M059J (cell line): Measurements from ENCODE around the gene EMC8. TPM values are rescaled to one million over a fixed set of nuclear protein-coding genes. Genes with fewer than 3 reads are reported as not detected.
"Not testable (repeated sequence)": the region's sequence is repeated elsewhere in the genome, so short reads cannot be mapped to it uniquely, and the experiment has no call there.

Experiments used
- DNase-seq: peaks from one replicate; pipeline ENCODE4 v3.0.0-alpha.2; 2012; ENCODE audit warnings: low read depth
- total RNA-seq: library from RNA; depleted of rRNA; stranded (reverse); fragments of >200 nt; shearing (Covaris generic); gene quantifications from 2 replicates; pipeline ENCODE4 v1.2.3, GENCODE V29; 2014; rRNA removed

EMC8 gene
- total RNA-seq = 58.2 and 59.0 TPM in 2 replicates

GRCh38 chr16:85799497-85800320 is at the start of gene EMC8, which contains the start of gene COX4I1:
EMC8 (minus strand) TSS chr16:85799544; CDS start chr16:85799295, 249 bp downstream.
COX4I1 (plus strand) TSS chr16:85799695; CDS start chr16:85801206, 1,511 bp downstream.
- DNase-seq = peak; percentile 92

DNA sequence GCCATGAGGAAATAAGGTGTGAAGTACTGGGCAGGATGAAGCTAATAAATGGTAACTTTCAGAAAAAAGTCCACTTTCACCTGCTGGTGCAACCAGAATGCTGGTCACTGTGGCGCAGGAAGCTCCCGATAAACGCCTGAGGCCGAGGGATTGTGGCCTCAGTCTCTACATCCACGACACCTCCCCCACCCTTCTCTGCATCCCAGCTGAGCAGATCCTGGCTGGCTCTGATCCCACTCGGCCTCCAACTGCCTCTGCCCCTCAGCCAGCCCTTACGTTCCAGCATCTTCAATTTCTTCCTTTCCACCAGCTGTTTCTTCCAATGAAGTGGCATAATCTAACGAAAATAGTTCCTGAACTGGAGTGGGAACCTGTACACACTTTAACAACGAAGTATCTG is 49.6 kb upstream of the EMC8 start:
- DNase-seq = no peak

DNA sequence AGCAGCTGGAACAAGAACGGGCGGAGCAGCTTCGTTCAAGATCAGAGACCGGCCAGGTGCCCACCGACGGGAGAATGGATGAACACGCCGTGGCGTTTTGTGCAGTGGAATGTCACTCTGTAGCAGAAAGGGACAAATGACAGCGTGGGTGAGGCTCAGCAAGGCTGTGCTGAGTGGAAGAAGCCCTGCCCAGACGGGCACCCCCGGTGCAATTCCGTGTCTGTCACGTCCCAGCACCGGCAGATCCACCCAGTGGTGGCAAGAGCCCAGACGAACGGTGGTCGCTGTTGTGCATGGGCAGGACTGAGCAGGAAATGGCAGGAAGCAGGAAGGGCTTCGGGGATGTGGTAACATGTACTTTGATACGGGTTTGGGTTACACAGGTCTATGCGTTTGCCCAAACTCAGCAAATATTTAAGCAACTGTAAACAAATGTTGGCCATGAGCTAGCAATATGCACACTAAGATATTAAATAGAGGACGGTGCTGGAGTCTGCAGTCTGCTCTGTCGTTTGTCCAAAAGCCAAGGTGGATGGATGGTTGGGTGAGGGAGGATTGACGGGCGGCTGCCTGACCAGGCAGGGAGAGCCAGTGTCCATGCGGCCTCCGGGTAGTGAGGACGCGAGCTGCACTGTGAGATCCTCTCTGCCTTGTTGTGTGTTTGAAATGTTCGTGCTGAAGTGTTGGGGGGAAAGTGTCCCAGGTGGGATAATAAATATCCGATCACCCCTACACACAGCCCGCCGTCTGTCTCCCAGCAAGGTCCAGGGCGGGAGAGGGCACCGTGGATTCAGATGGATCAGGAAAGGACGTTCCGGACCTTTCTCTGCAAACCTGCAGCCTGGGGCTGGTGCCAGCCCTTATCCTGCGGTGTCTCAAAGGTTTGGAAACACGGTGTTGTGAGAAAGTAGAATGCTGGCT is 48.6 kb upstream of the EMC8 start:
- DNase-seq = no peak

- no peak for DNase-seq
These were observed 47.7 kb upstream of the EMC8 start for GRCh38 chr16:85847036-85847435.

GRCh38 chr16:85846461-85846860 is 47.1 kb upstream of the EMC8 start:
- DNase-seq = no peak

DNA sequence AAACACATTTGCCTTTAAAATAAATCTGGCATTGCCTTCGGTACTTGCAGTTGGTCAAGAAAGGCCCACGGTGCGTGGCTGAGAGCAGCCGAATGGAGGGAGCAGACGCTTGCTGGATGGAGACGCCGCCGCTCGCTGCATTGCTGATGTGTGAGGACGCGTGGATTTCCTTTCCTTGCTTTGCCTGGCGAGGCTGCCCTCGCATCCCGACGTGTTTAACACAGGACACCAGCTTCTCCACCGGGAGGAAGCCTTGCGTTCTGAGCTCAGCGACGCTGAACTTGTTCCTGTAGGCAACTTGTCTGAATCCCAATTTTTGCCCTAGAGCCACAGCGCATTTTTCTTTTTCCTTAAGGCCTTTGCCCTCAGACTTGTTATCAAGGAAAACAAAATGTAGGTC is 45.9 kb upstream of the EMC8 start:
- no peak for DNase-seq

- DNase-seq = no peak
These were observed 45.4 kb upstream of the EMC8 start for GRCh38 chr16:85844786-85845185.

GRCh38 chr16:85844169-85844481 is 44.8 kb upstream of the EMC8 start:
- no peak for DNase-seq

DNA sequence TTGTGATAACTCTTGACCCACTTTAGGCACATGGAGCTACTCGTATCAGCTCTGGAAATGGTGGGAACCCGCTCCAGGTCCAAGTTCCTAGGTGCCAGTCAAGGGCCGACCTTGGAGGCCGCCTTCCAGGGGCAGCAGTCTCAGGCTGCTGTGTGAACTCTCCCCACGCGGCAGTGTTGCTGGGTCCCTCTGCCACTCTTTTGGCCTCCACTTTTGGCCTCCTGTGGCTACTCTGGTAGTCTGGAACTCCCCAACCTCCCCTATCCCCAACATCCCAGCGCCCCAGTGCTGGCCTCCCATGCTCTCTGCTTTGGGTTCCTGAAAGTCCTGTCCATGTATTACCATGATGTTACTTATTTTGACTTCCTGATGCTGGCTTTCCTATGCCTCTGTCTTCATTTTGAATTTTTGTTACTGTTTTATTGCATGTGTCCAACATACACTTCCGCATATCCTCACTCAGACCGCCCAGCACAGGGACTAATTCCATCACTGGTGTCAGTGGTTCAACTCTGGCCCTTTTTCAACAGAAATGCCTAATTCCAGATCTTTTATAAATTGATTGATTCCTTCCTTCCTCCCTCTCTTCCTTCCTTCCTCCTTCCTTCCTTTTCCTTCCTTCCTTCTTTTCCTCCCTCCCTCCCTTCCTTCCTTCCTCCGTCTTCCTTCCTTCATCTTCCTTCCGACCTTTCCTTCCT is 44.3 kb upstream of the EMC8 start:
- DNase-seq = no peak

GRCh38 chr16:85842848-85843247 is 43.5 kb upstream of the EMC8 start:
- DNase-seq = no peak

- no peak for DNase-seq
These were observed 43.1 kb upstream of the EMC8 start for GRCh38 chr16:85842435-85842834.

- DNase-seq = no peak
These were observed 41.5 kb upstream of the EMC8 start for GRCh38 chr16:85840801-85841200.

- no peak for DNase-seq
These were observed 41.1 kb upstream of the EMC8 start for GRCh38 chr16:85840395-85840794.

DNA sequence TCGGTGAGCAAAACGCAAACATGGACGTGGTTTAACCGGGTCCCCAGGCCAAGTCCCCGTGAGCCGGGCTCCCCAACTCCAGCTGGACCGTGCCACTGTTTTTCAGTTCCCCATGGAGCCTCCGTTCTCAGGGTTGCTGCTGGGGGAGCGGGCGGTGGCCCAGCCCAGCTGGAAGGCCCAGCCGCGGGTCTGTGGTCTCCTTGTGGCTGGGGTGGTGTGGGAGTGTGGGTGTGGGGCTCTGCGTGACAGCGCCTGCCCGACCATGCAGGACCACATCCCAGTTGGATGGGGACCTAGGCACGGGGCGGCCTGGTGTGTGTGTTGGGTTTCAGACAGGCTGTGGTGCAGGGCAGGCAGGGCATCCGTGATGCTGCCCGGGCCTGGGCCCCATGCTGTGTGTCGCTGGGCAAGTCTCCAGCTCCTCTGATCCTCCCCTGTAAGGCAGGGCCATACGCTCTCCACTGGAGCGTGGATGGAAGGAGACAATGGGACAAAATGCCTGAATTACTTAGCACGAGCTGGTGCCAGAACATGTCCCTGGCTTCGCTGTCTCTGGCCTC is 40.4 kb upstream of the EMC8 start:
- no peak for DNase-seq

DNA sequence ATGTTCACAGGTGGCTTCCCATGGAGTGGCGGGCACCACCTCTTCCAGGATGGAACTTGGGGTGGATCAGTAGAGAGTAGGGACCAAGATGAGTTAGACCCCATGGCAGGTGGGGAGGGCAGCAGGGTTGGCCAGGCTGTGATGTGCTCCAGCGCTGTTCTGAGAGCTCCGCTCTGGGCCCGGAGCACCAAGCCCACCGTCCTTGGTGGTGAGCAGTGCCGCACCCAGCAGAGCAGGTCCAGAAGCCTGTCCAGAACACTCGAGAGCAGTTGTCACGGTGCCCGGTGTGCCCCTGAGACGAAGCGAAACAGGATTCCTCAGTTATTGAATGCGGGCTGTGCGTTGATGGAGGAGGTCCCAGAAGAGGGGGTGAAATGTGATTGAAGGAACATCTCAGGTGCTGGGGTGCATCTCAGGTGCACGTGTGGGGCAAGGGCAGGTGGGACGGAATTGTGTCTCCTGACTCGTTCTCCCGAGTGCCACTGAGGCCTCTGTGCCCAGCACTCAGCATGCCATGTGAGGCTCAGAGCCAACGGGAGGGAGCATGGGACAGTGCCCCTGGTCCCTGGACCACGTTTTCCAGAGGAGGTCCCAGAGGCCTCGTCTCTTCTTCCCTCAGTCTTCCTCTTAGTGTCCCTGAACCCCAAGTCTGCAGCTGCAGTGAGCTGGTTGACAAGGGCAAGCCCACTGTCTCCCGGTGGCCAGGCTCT is 39.7 kb upstream of the EMC8 start:
- DNase-seq = no peak

GRCh38 chr16:85838381-85838780 is 39.0 kb upstream of the EMC8 start:
- no peak for DNase-seq

GRCh38 chr16:85837654-85838053 is 38.3 kb upstream of the EMC8 start:
- DNase-seq = not testable (repeated sequence)

GRCh38 chr16:85836706-85837582 is 37.6 kb upstream of the EMC8 start:
- no peak for DNase-seq

DNA sequence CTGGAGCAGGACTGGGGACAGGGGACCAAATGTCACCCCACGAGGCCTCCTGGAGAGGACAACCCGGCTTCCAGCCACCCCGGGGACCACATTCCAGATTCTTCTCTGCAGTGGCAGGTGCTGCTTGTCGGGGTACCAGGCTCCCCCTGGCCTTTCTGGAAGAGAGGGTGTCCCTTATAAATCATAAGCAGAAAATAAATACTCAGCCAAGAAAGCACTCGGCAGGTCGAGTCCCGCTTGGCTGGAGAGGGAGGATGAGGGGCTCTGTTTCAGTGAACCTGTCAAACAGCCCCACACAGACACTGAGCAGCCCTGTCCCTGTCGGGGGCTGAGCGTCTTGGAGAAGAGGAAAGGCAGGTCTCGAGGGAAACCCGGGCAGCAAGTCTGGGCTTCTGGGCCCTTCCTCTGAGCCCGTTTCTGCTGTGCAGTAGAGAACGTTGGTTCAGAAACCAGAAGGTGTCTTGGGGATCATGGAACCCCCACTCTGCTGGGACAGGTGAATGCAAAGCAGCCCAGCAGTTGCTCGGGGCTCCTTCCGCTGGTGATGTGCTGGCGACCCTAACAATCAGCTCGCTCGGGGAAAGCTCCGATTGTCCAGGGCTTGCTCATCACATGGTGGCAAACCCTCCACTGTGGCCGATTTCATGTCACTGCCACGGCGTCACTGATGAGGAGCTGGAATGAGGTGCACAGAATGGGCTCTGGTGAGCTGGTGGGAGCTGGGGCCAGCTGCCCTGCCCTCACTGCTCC is 36.8 kb upstream of the EMC8 start:
- no peak for DNase-seq
